GM12878 (cell line): ENCODE data around the gene CA11. TPM values are rescaled to one million over a fixed set of nuclear protein-coding genes. Genes with fewer than 3 reads are reported as not detected.
A peak's percentile ranks its signal among the peaks of the same experiment; 100 is the strongest.

Experiments
- ATAC-seq: fragments of 200-7000 bp; cut with Tn5 transposase; 3 replicates; pipeline ENCODE4 v1.9.1; 2020; ENCODE audit warnings: mild to moderate bottlenecking, moderate library complexity
- BruUV-seq: library from RNA; stranded (reverse); fragments of 400-500 nt; replicated peaks from 2 replicates; lab custom pipeline; 2021; lab: Mats Ljungman, UMichigan
- CTCF ChIA-PET: fragments of 300-600 bp; sonication (Branson Sonifier 250); formaldehyde crosslinking; extraction: SDS; loops from one replicate; lab custom pipeline; 2021; ENCODE audit warnings: inconsistent platforms; lab: Yijun Ruan, JAX
- POLR2A ChIA-PET: fragments of 350-600 bp; formaldehyde crosslinking; extraction: SDS; loops from one replicate; lab custom pipeline; 2021; ENCODE audit warnings: inconsistent platforms; lab: Charles Lee
- RAD21 ChIA-PET: fragments of 300-600 bp; sonication (Branson Sonifier 250); formaldehyde crosslinking; loops from one replicate; lab custom pipeline; 2023; ENCODE audit warnings: antibody characterized with exemption; ENCODE audit not compliant: unreplicated experiment; lab: Charles Lee
- SMC1A ChIA-PET: fragments of 300-600 bp; sonication (Branson Sonifier 250); formaldehyde crosslinking; loops from one replicate; lab custom pipeline; 2023; ENCODE audit not compliant: unreplicated experiment, uncharacterized antibody; lab: Charles Lee
- DNase-seq: peaks from one replicate; pipeline ENCODE4 v3.0.0-alpha.2; 2011; ENCODE audit warnings: low read depth, low spot score
- FAIRE-seq: peaks from 3 replicates; lab custom pipeline; 2011; peaks lifted over from hg19 to GRCh38; lab: Jason Lieb, UNC
- H2AFZ ChIP-seq: 2 replicates; pipeline ENCODE4 v1.6.0; 2011; ENCODE audit warnings: low read depth, low read length, control low read depth; ENCODE audit not compliant: control insufficient read depth
- H3K27ac ChIP-seq: 2 replicates; pipeline ENCODE4 v1.5.1; 2011; ENCODE audit warnings: control low read depth; ENCODE audit not compliant: control insufficient read depth, insufficient read depth
- H3K27me3 ChIP-seq, 2 experiments: replicated peaks in 1 of 2; 2 replicates each; pipeline versions ENCODE4 v1.6.0 to v1.6.1; 2011; ENCODE audit warnings: low read length in 1 of 2; ENCODE audit not compliant: control insufficient read depth in 2 of 2, insufficient read depth in 2 of 2
- H3K36me3 ChIP-seq, 2 experiments: 2 replicates each; pipeline ENCODE4 v1.5.1; 2011; ENCODE audit warnings: low read length in 1 of 2; ENCODE audit not compliant: control insufficient read depth in 2 of 2, insufficient read depth in 2 of 2
- H3K4me1 ChIP-seq: 2 replicates; pipeline ENCODE4 v1.6.1; 2011; ENCODE audit warnings: mild to moderate bottlenecking, low read length, moderate library complexity, mixed read lengths; ENCODE audit not compliant: control insufficient read depth, insufficient read depth
- H3K4me2 ChIP-seq: 2 replicates; pipeline ENCODE4 v1.6.0; 2011; ENCODE audit warnings: control low read depth; ENCODE audit not compliant: control insufficient read depth, insufficient read depth
- H3K4me3 ChIP-seq: fragments of 200-600 bp; sonication (generic); 2 replicates; pipeline ENCODE4 v1.5.1; 2016
- H3K79me2 ChIP-seq: 2 replicates; pipeline ENCODE4 v1.6.0; 2011; ENCODE audit warnings: low read length; ENCODE audit not compliant: control insufficient read depth, insufficient read depth
- H3K9ac ChIP-seq: 2 replicates; pipeline ENCODE4 v1.8.0; 2011; ENCODE audit warnings: low read length, control low read depth, mixed read lengths; ENCODE audit not compliant: control insufficient read depth, insufficient read depth
- H3K9me3 ChIP-seq: replicated peaks from 3 replicates; pipeline ENCODE4 v1.5.1; 2011; ENCODE audit warnings: mild to moderate bottlenecking, low read length; ENCODE audit not compliant: control insufficient read depth, insufficient read depth
- H4K20me1 ChIP-seq: 2 replicates; pipeline ENCODE4 v1.6.0; 2011; ENCODE audit not compliant: control insufficient read depth, insufficient read depth
- BHLHE40 ChIP-seq, 2 experiments: fragments of 450-650 bp in 1 of 2; IDR thresholded peaks; 2 replicates each; pipeline ENCODE4 v1.6.1; 2011 to 2017; ENCODE audit warnings: low read depth in 2 of 2, borderline replicate concordance in 1 of 2, improper control_type of control experiment in 1 of 2, low read length in 1 of 2, mild to moderate bottlenecking in 1 of 2
- IKZF1 ChIP-seq: fragments of 450-650 bp; conservative IDR thresholded peaks from 2 replicates; pipeline ENCODE4 v1.6.1; 2017; ENCODE audit warnings: antibody characterized with exemption, mild to moderate bottlenecking
- IRF4 ChIP-seq: IDR thresholded peaks from 2 replicates; pipeline ENCODE4 v1.6.1; 2011; ENCODE audit warnings: low read depth, low read length
- JUNB ChIP-seq: IDR thresholded peaks from 2 replicates; pipeline ENCODE4 v1.6.1; 2016; ENCODE audit warnings: antibody characterized with exemption, mild to moderate bottlenecking
- PML ChIP-seq: IDR thresholded peaks from 2 replicates; pipeline ENCODE4 v1.6.1; 2012; ENCODE audit warnings: low read length, inconsistent platforms
- POLR2A ChIP-seq: IDR thresholded peaks from 2 replicates; pipeline ENCODE4 v1.6.1; 2011; ENCODE audit warnings: low read depth, mild to moderate bottlenecking, low read length
- RELA ChIP-seq: fragments of 450-650 bp; IDR thresholded peaks from 2 replicates; pipeline ENCODE4 v1.8.0; 2014; ENCODE audit warnings: borderline replicate concordance; ENCODE audit not compliant: partially characterized antibody
- RUNX3 ChIP-seq: IDR thresholded peaks from 2 replicates; pipeline ENCODE4 v1.6.1; 2012; ENCODE audit warnings: low read length, inconsistent platforms
- SIX5 ChIP-seq: IDR thresholded peaks from 2 replicates; pipeline ENCODE4 v1.6.1; 2011; ENCODE audit warnings: mild to moderate bottlenecking, low read depth, low read length, moderate library complexity; ENCODE audit not compliant: severe bottlenecking
- SMC3 ChIP-seq: IDR thresholded peaks from 2 replicates; pipeline ENCODE4 v1.6.1; 2011; ENCODE audit warnings: low read length, improper control_type of control experiment, borderline replicate concordance
- TAF1 ChIP-seq: IDR thresholded peaks from 2 replicates; pipeline ENCODE4 v1.6.1; 2011; ENCODE audit warnings: mild to moderate bottlenecking, low read depth, low read length, borderline replicate concordance
- YY1 ChIP-seq: IDR thresholded peaks from 2 replicates; pipeline ENCODE4 v1.6.1; 2011; ENCODE audit warnings: low read depth, mild to moderate bottlenecking, low read length
- ZNF24 ChIP-seq: fragments of 450-650 bp; IDR thresholded peaks from 2 replicates; pipeline ENCODE4 v1.6.1; 2017; ENCODE audit warnings: antibody characterized with exemption, mild to moderate bottlenecking
- ZNF384 ChIP-seq: IDR thresholded peaks from 2 replicates; pipeline ENCODE4 v1.6.1; 2012; ENCODE audit warnings: low read depth, mild to moderate bottlenecking, low read length, improper control_type of control experiment, borderline replicate concordance
- WGBS: methylation state at CpG from one replicate; pipeline ENCODE4 v1.1.6; 2016; ENCODE audit warnings: low lambda C conversion rate; ENCODE audit not compliant: insufficient replicate concordance, insufficient coverage; ENCODE audit errors: missing lambda C conversion rate; 5-methylcytosine and 5-hydroxymethylcytosine counted together
- in situ Hi-C: fragments of 300-500 bp; cut with MboI; formaldehyde crosslinking; loops from 9 replicates; pipeline ENCODE4 v1.14.3; 2018; ENCODE audit warnings: mixed read lengths
- intact Hi-C: fragments of 100-400 bp; cut with micrococcal nuclease; formaldehyde crosslinking; loops from one replicate; pipeline ENCODE4 v1.14.2; 2022; ENCODE audit not compliant: unreplicated experiment
- polyA plus RNA-seq, 11 experiments: library from polyadenylated mRNA; depleted of rRNA in 4 of 11; unstranded in 6 of 11; stranded (reverse) in 5 of 11; fragments of >200 nt; fragmentation: Nextera tagmentation in 4 of 11; fragmentation: Illumina TruSeq in 1 of 11; extraction: Ambion mirVana in 4 of 11; extraction: Trizol in 1 of 11; gene quantifications; 1 replicate in 1 of 11; 2 replicates in 10 of 11; pipeline versions ENCODE4 v1.2.1 to v1.2.3, GENCODE V29; 2011 to 2016; ENCODE audit warnings: inconsistent platforms in 2 of 11, missing spikeins in 2 of 11, low read depth in 1 of 11
- total RNA-seq, 4 experiments: library from RNA; depleted of rRNA in 3 of 4; stranded (reverse); fragments of >200 nt in 3 of 4; fragmentation: Illumina TruSeq in 1 of 4; extraction: Trizol in 1 of 4; gene quantifications; 2 replicates each; pipeline versions ENCODE4 v1.2.1 to v1.2.3, GENCODE V29; 2013 to 2021
- TF ChIP-seq, protein P1 (sequence below): fragments of 450-650 bp; IDR thresholded peaks from 2 replicates; pipeline ENCODE4 v1.6.1; 2016; ENCODE audit warnings: mild to moderate bottlenecking, moderate library complexity, borderline replicate concordance
- TF ChIP-seq, protein P2 (sequence below): fragments of 450-650 bp; IDR thresholded peaks from 2 replicates; pipeline ENCODE4 v1.6.1; 2014; ENCODE audit warnings: mild to moderate bottlenecking

The CA11 gene
- total and polyA plus RNA-seq, 10 of the 15 experiments (the other 5 are each of a cell fraction or from before 2014, with no cell fraction given) = 1.7 to 7.5 (median 2.4) TPM

DNA sequence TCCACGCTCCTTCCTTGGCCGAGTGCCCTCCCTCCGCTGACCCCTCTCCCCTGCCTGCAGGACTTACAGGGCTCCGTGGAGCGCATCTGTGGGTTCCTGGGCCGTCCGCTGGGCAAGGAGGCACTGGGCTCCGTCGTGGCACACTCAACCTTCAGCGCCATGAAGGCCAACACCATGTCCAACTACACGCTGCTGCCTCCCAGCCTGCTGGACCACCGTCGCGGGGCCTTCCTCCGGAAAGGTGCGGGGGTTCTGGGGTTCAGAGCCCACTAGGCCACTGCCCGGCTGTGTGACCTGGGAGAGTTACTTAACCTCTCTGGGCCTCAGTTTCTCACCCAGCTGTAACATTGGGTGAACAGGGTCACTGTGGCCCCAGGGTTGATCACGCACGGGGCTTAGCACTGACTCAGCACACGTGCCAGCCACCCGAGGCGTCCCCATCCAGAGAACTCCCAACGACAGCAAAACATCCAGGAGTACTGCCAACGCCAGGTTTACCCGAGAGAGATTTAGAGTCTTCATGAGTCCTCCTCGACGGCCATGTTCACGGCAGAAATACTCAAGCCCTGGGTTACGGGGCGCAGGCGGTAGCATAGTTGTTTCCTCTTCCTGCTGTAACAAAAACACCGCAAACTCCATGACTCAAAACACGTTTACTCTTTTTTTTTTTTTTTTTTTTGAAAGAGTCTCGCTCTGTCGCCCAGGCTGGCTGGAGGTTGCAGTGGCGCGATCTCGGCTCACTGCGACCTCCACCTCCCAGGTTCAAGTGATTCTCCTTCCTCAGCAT is 49.1 kb downstream of the CA11 start:
- peak overlapping the region; percentile 69 for H3K4me2 ChIP-seq
- FAIRE-seq = no peak
- H3K9me3 ChIP-seq = no peaks in the 10 kb centered on the region
- peaks cover 0 to 2% of the 10 kb centered on the region in 2 experiments; a peak in 1 of 4 replicates for H3K27me3 ChIP-seq
- POLR2A ChIA-PET = interaction anchor here (0.6 kb wide), 1 partner anchor 14 kb away, joined by 3 read pairs; no protein-coding TSS in a partner anchor
- no peak overlapping the region for H3K27ac ChIP-seq
- H3K4me1 ChIP-seq = peaks cover 6% of the 10 kb centered on the region; the same call in 1 of the 2 replicates
- H4K20me1 ChIP-seq = no peaks in the 10 kb centered on the region
- 42% methylated on average over 38 of the region's 39 CpGs for WGBS
- in situ Hi-C loops = no loop called here
- peak overlapping the region; percentile 94 for H2AFZ ChIP-seq
- no peaks in the 10 kb centered on the region; the same call in 1 of the 2 replicates for H3K79me2 ChIP-seq
- SMC1A ChIA-PET = no interaction called here
- TF ChIP-seq TAF1 = peak; percentile 49; the same call in 1 of the 2 replicates
- TF ChIP-seq YY1 = peak; percentile 74
- peak; percentile 62 for TF ChIP-seq RUNX3
- TF ChIP-seq ZNF384 = peak; percentile 74
- no peak for TF ChIP-seq PML
- TF ChIP-seq, protein P1, sequence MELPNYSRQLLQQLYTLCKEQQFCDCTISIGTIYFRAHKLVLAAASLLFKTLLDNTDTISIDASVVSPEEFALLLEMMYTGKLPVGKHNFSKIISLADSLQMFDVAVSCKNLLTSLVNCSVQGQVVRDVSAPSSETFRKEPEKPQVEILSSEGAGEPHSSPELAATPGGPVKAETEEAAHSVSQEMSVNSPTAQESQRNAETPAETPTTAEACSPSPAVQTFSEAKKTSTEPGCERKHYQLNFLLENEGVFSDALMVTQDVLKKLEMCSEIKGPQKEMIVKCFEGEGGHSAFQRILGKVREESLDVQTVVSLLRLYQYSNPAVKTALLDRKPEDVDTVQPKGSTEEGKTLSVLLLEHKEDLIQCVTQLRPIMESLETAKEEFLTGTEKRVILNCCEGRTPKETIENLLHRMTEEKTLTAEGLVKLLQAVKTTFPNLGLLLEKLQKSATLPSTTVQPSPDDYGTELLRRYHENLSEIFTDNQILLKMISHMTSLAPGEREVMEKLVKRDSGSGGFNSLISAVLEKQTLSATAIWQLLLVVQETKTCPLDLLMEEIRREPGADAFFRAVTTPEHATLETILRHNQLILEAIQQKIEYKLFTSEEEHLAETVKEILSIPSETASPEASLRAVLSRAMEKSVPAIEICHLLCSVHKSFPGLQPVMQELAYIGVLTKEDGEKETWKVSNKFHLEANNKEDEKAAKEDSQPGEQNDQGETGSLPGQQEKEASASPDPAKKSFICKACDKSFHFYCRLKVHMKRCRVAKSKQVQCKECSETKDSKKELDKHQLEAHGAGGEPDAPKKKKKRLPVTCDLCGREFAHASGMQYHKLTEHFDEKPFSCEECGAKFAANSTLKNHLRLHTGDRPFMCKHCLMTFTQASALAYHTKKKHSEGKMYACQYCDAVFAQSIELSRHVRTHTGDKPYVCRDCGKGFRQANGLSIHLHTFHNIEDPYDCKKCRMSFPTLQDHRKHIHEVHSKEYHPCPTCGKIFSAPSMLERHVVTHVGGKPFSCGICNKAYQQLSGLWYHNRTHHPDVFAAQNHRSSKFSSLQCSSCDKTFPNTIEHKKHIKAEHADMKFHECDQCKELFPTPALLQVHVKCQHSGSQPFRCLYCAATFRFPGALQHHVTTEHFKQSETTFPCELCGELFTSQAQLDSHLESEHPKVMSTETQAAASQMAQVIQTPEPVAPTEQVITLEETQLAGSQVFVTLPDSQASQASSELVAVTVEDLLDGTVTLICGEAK = peak; percentile 21; the same call in 1 of the 2 replicates
- peak; percentile 48 for TF ChIP-seq POLR2A
- no peak for TF ChIP-seq ZNF24
- TF ChIP-seq IRF4 = 0 out of 2 replicates have a peak, but pooled peaks have one; percentile 21
- no peak for TF ChIP-seq RELA
- TF ChIP-seq SMC3 = no peak
- 0 out of 2 replicates have a peak, but pooled peaks have one; percentile 16 for TF ChIP-seq IKZF1
- no peak for TF ChIP-seq BHLHE40 (IDR thresholded peaks at IDR 0.05; ENCODE audit: borderline replicate concordance in 1 of 2, low read depth in 2 of 2, low read length in 1 of 2)
- peak; percentile 72 for TF ChIP-seq JUNB
- TF ChIP-seq, protein P2, sequence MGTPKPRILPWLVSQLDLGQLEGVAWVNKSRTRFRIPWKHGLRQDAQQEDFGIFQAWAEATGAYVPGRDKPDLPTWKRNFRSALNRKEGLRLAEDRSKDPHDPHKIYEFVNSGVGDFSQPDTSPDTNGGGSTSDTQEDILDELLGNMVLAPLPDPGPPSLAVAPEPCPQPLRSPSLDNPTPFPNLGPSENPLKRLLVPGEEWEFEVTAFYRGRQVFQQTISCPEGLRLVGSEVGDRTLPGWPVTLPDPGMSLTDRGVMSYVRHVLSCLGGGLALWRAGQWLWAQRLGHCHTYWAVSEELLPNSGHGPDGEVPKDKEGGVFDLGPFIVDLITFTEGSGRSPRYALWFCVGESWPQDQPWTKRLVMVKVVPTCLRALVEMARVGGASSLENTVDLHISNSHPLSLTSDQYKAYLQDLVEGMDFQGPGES = no peak
- no peak for TF ChIP-seq SIX5
- TF ChIP-seq, all 136 proteins: peak for 9
- ChIA-PET RAD21 (interaction anchor here (0.6 kb wide), 1 partner anchor 1135 kb away, joined by 3 read pairs; no protein-coding TSS in a partner anchor), CTCF (no interaction called here)
- no peak overlapping the region; the same call in 1 of the 2 replicates for H3K9ac ChIP-seq
- ATAC-seq (peak; percentile 80), DNase-seq (no peak)
- intact Hi-C loops = no loop called here
- BruUV-seq = no TSS peak
- peak overlapping the region; percentile 60; the same call in 1 of the 2 replicates for H3K4me3 ChIP-seq
- no peaks in the 10 kb centered on the region for H3K36me3 ChIP-seq
